ENCODE data around the gene ZC3H12A. TPM values are rescaled to one million over a fixed set of nuclear protein-coding genes. Genes with fewer than 3 reads are reported as not detected.

Gene ZC3H12A
- total and polyA plus RNA-seq, 2 of the 4 experiments (the other 2 are of a cell fraction) = 3.8 to 14.2 TPM

DNA sequence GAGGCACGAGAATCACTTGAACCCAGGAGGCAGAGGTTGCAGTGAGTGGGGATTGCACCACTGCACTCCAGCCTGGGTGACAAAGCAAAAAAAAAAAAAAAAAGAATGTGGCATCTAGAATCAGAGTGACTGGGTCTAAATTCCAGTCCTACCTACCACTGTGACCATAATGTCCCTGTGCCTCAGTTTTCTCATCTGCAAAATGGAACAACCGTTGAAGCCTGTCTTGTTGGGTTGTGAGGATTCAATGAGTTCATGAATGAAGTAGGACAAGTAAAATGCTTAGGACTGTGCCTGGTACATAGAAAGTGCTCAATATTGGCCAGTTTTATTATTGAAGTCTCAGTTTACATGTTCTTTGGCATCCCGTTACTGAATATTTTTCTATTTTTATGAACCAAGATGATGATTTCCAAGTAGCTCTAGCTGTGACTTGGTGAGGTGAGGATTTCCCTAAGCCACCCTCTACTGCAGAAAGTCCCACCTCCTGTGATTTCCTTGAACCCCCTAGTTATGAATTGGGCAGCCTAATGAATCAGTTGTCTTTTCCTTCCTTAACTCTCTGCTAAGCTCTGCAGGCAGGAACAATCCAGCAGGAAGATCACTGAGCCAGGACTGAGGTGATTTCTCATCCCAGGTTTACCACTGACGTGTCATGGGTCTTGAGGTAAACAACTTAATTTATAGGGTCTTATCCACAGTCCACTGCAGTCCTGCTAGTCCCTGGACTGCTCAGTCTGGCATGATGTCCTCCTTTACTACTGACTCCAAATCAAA, 59.1 kb downstream of the ZC3H12A start:
- ChIA-PET CTCF (no interaction called here), POLR2A (ENCODE audit: unreplicated experiment) (no interaction called here)
- no peak overlapping the region for H3K9ac ChIP-seq (ENCODE audit: low read depth, low read length)
- no peak overlapping the region for H2AK9ac ChIP-seq (replicated peaks; ENCODE audit: low read depth, low read length, poor library complexity)
- H2BK20ac ChIP-seq (ENCODE audit: low read depth, low read length) = peak overlapping the region; percentile 81
- H3K27me3 ChIP-seq (ENCODE audit: control insufficient read depth, insufficient read depth, low read length) = no peaks in the 10 kb centered on the region
- peak overlapping the region; percentile 27 for H2AK5ac ChIP-seq (ENCODE audit: low read depth, low read length)
- H2AFZ ChIP-seq (replicated peaks; ENCODE audit: low read length, poor library complexity) = no peak overlapping the region
- WGBS, 2 experiments (ENCODE audit: extremely low coverage in 2 of 2, insufficient read length in 1 of 2) = no CpG with 5 or more reads among the region's 4 CpGs
- TF ChIP-seq CEBPB (IDR thresholded peaks at IDR 0.05; ENCODE audit: low read depth, low read length) = no peak
- TF ChIP-seq FOS (IDR thresholded peaks at IDR 0.05; ENCODE audit: low read depth, low read length) = no peak
- H3K18ac ChIP-seq (ENCODE audit: low read depth, low read length) = peak overlapping the region; percentile 80
- H3K4me2 ChIP-seq (ENCODE audit: low read depth, low read length) = no peak overlapping the region
- no peaks in the 10 kb centered on the region for H3K9me3 ChIP-seq (ENCODE audit: control insufficient read depth, insufficient read depth, low read length)
- H3K36me3 ChIP-seq (ENCODE audit: control insufficient read depth, insufficient read depth, low read length) = peaks cover 4% of the 10 kb centered on the region
- peak overlapping the region in 1 of 2 experiments; percentile 76; a peak in 2 of 4 replicates for H4K8ac ChIP-seq (ENCODE audit: low read depth in 2 of 2, low read length in 2 of 2)
- DNase-seq (no peak), ATAC-seq (ENCODE audit: low read depth) (no peak)
- H4K5ac ChIP-seq (ENCODE audit: low read depth, low read length) = peak overlapping the region; percentile 38
- peak overlapping the region; percentile 77 for H3K14ac ChIP-seq (replicated peaks; ENCODE audit: low read depth, low read length)
- peak overlapping the region; percentile 20 for H3K27ac ChIP-seq (ENCODE audit: insufficient read depth, low read length)
- BruUV-seq (replicated peaks) = no TSS peak
- in situ Hi-C loops (cut with MboI; ENCODE audit: low sequenced_read_pairs) (no loop called here), intact Hi-C loops (cut with micrococcal nuclease) (loop anchor here (2.0 kb wide), 1 partner anchor 19 kb away; the partner anchor contains the start of gene MEAF6), dilution Hi-C loops (cut with HindIII; ENCODE audit: low sequenced_read_pairs, unreplicated experiment) (no loop called here)
- peak overlapping the region; percentile 5; the same call in 1 of the 3 replicates for H2BK15ac ChIP-seq (ENCODE audit: low read depth, low read length)
- peaks cover 17 to 33% of the 10 kb centered on the region in 2 experiments for H3K79me1 ChIP-seq (ENCODE audit: low read depth in 1 of 2, low read length in 2 of 2)
- peaks cover 19% of the 10 kb centered on the region; the same call in 1 of the 2 replicates for H4K20me1 ChIP-seq (ENCODE audit: insufficient read depth, low read length)
- H3K4ac ChIP-seq (ENCODE audit: low read depth, low read length) = peak overlapping the region; percentile 76
- H4K91ac ChIP-seq (ENCODE audit: insufficient read depth, low read depth, low read length) = peak overlapping the region; percentile 78
- no peak overlapping the region for H3K4me3 ChIP-seq (ENCODE audit: insufficient read depth, low read depth, low read length)
- H3K23ac ChIP-seq (ENCODE audit: low read depth, low read length) = peak overlapping the region; percentile 68
- H3K9me1 ChIP-seq (ENCODE audit: insufficient read depth, low read length) = peaks cover 16% of the 10 kb centered on the region
- peak overlapping the region; percentile 37 for H2BK5ac ChIP-seq (ENCODE audit: low read depth, low read length, poor library complexity, severe bottlenecking)
- peak overlapping the region; percentile 68 for H2BK120ac ChIP-seq (ENCODE audit: low read depth, low read length)
- H3K4me1 ChIP-seq (ENCODE audit: control insufficient read depth, insufficient read depth, low read length) = peaks cover 11% of the 10 kb centered on the region
- no peak overlapping the region for H3K56ac ChIP-seq (ENCODE audit: extremely low read depth, insufficient read depth, low read length)

Small RNA genes within 50 kb of the gene (microRNA-seq; reads per million reads assigned to microRNA genes)
- gene MIR5581 (ENCODE audit: insufficient read depth in 1 of 2, insufficient read length in 1 of 2, unreplicated experiment in 1 of 2) (2.1 to 2.2 reads per million in 2 experiments), gene MIR6732 (ENCODE audit: unreplicated experiment) (not detected)

Small RNA genes within 50 kb of the gene (small RNA-seq; reads per million reads assigned to genes)
- gene MIR5581 = 0 to 1.7 (median 0) reads per million in 5 experiments

Other genes starting within 250 kb of the ZC3H12A start
- 36.2 and 44.4 TPM in 2 replicates for gene MEAF6, start 40.2 kb downstream of the ZC3H12A start, total RNA-seq (2012; rRNA removed)
- gene MEAF6, start 40.2 kb downstream of the ZC3H12A start, polyA plus RNA-seq (2012; rRNA removed) = 36.4 and 40.7 TPM in 2 replicates
- gene SNIP1, start 79.7 kb downstream of the ZC3H12A start, total RNA-seq (2012; rRNA removed) = 11.3 and 13.9 TPM in 2 replicates
- 6.8 and 7.7 TPM in 2 replicates for gene SNIP1, start 79.7 kb downstream of the ZC3H12A start, polyA plus RNA-seq (2012; rRNA removed)
- gene DNALI1, start 82.4 kb downstream of the ZC3H12A start, total RNA-seq (2012; rRNA removed) = 8.1 and 9.1 TPM in 2 replicates
- 9.1 and 10.1 TPM in 2 replicates for gene DNALI1, start 82.4 kb downstream of the ZC3H12A start, polyA plus RNA-seq (2012; rRNA removed)
- gene GNL2, start 121.4 kb downstream of the ZC3H12A start, total RNA-seq (2012; rRNA removed) = 77.4 and 90.3 TPM in 2 replicates
- gene GNL2, start 121.4 kb downstream of the ZC3H12A start, polyA plus RNA-seq (2012; rRNA removed) = 42.9 and 49.4 TPM in 2 replicates
- gene RSPO1, start 160.3 kb downstream of the ZC3H12A start, total RNA-seq (2012; rRNA removed) = not detected in 2 replicates
- gene RSPO1, start 160.3 kb downstream of the ZC3H12A start, polyA plus RNA-seq (2012; rRNA removed) = not detected in 2 replicates
- 5.9 and 6.1 TPM in 2 replicates for gene CDCA8, start 217.9 kb downstream of the ZC3H12A start, total RNA-seq (2012; rRNA removed)
- 25.2 and 25.7 TPM in 2 replicates for gene CDCA8, start 217.9 kb downstream of the ZC3H12A start, polyA plus RNA-seq (2012; rRNA removed)

Data from IMR-90 (cell line).